Measurements from ENCODE around the gene ZNF549. TPM values are rescaled to one million over a fixed set of nuclear protein-coding genes. Genes with fewer than 3 reads are reported as not detected.

ZNF549 gene
- total RNA-seq, 2 experiments from 2014 or later: 3.5 to 4.0 TPM

- TF ChIP-seq CTCF (IDR thresholded peaks at IDR 0.05): no peak
- H3K4me1 Mint-ChIP-seq (ENCODE audit: low read depth): no peaks in the 10 kb centered on the region
- no peak overlapping the region for H3K4me3 Mint-ChIP-seq
- H3K27ac Mint-ChIP-seq: no peak overlapping the region
- H3K27me3 Mint-ChIP-seq: no peaks in the 10 kb centered on the region
- peaks cover 71% of the 10 kb centered on the region for H3K9me3 Mint-ChIP-seq
- ChIA-PET POLR2A (no interaction called here), CTCF (no interaction called here)
- no peak for ATAC-seq
- intact Hi-C loops (cut with micrococcal nuclease): no loop called here
- peaks cover 97% of the 10 kb centered on the region for H3K36me3 Mint-ChIP-seq (ENCODE audit: low read depth)
- DNase-seq: no peak
These were observed 19.4 kb downstream of the ZNF549 start for GRCh38 chr19:57546513-57546912.

- no peak for TF ChIP-seq CTCF (IDR thresholded peaks at IDR 0.05)
- ATAC-seq (no peak), DNase-seq (no peak)
- ChIA-PET POLR2A (interaction anchor here (1.3 kb wide), 1 partner anchor 53 kb away, joined by 3 read pairs; no protein-coding TSS in a partner anchor), CTCF (no interaction called here)
- H3K9me3 Mint-ChIP-seq: peaks cover 61% of the 10 kb centered on the region
- H3K27ac Mint-ChIP-seq: no peak overlapping the region
- H3K4me3 Mint-ChIP-seq: no peak overlapping the region
- peaks cover 3% of the 10 kb centered on the region for H3K4me1 Mint-ChIP-seq (ENCODE audit: low read depth)
- no peaks in the 10 kb centered on the region for H3K27me3 Mint-ChIP-seq
- H3K36me3 Mint-ChIP-seq (ENCODE audit: low read depth): peaks cover 100% of the 10 kb centered on the region
- intact Hi-C loops (cut with micrococcal nuclease): no loop called here
These were observed 25.3 kb downstream of the ZNF549 start for GRCh38 chr19:57552432-57552831.

- Mint-ChIP-seq H3K9me3 (peaks cover 34% of the 10 kb centered on the region), H3K27ac (no peak overlapping the region), H3K4me1 (ENCODE audit: low read depth) (peaks cover 26% of the 10 kb centered on the region), H3K27me3 (no peaks in the 10 kb centered on the region), H3K4me3 (peak overlapping the region; percentile 86), H3K36me3 (ENCODE audit: low read depth) (peaks cover 67% of the 10 kb centered on the region)
- ATAC-seq: no peak
- POLR2A ChIA-PET: interaction anchor here (1.0 kb wide), 2 partner anchors 8 to 43 kb away, joined by 3 read pairs; no protein-coding TSS in a partner anchor
- intact Hi-C loops (cut with micrococcal nuclease): no loop called here
- TF ChIP-seq CTCF (IDR thresholded peaks at IDR 0.05): no peak
- CTCF ChIA-PET: interaction anchor here (0.8 kb wide), 1 partner anchor 32 kb away, joined by 3 read pairs; no protein-coding TSS in a partner anchor
- no peak for DNase-seq
These were observed 30.5 kb downstream of the ZNF549 start for GRCh38 chr19:57557659-57558058.

GRCh38 chr19:57558525-57558924, 31.4 kb downstream of the ZNF549 start:
- Mint-ChIP-seq H3K4me3 (peak overlapping the region; percentile 86), H3K4me1 (ENCODE audit: low read depth) (peaks cover 26% of the 10 kb centered on the region), H3K9me3 (peaks cover 34% of the 10 kb centered on the region), H3K27me3 (no peaks in the 10 kb centered on the region), H3K36me3 (ENCODE audit: low read depth) (peaks cover 60% of the 10 kb centered on the region), H3K27ac (peak overlapping the region; percentile 85)
- ChIA-PET CTCF (no interaction called here), POLR2A (interaction anchor here (0.6 to 1.0 kb wide), 2 partner anchors 9 to 56 kb away, joined by 3 read pairs; partner anchors contain the start of gene ZNF134)
- intact Hi-C loops (cut with micrococcal nuclease): no loop called here
- DNase-seq (no peak), ATAC-seq (no peak)
- no peak for TF ChIP-seq CTCF (IDR thresholded peaks at IDR 0.05)

- CTCF ChIA-PET: no interaction called here
These were observed 31.9 kb downstream of the ZNF549 start for GRCh38 chr19:57559008-57559403.

More at GRCh38 chr19:57559008-57559403, 31.9 kb downstream of the ZNF549 start:
- ATAC-seq (peak; percentile 46), DNase-seq (peak; percentile 36)
- Mint-ChIP-seq H3K27me3 (no peaks in the 10 kb centered on the region), H3K4me3 (peak overlapping the region; percentile 86), H3K9me3 (peaks cover 37% of the 10 kb centered on the region), H3K27ac (peak overlapping the region; percentile 85), H3K36me3 (ENCODE audit: low read depth) (peaks cover 57% of the 10 kb centered on the region), H3K4me1 (ENCODE audit: low read depth) (peaks cover 26% of the 10 kb centered on the region)
- intact Hi-C loops (cut with micrococcal nuclease): no loop called here
- POLR2A ChIA-PET: interaction anchor here (0.6 kb wide), 1 partner anchor 55 kb away, joined by 3 read pairs; the partner anchor contains the start of gene ZNF134
- no peak for TF ChIP-seq CTCF (IDR thresholded peaks at IDR 0.05)

Measured in activated CD8-positive, alpha-beta T cell treated with anti-CD3 and anti-CD28 coated beads for 36 hours (primary cell).